CD4-positive, CD25-positive, alpha-beta regulatory T cell (primary cell): ENCODE data around the gene BMP6. TPM values are rescaled to one million over a fixed set of nuclear protein-coding genes. Genes with fewer than 3 reads are reported as not detected.
"Not testable (repeated sequence)": the region's sequence is repeated elsewhere in the genome, so short reads cannot be mapped to it uniquely, and the experiment has no call there.

Source experiments
- ATAC-seq, 2 donors: fragments of 150-1000 bp; cut with Tn5 transposase; one replicate each; pipeline ENCODE4 v1.10.0; 2021; ENCODE audit warnings: low read depth in 2 of 2, moderate number of reproducible peaks in 2 of 2, moderate library complexity in 1 of 2
- DNase-seq, 3 donors: peaks; one replicate each; pipeline versions ENCODE4 v3.0.0 to v3.0.0-alpha.2; 2012 to 2022; ENCODE audit warnings: mixed read lengths in 1 of 3
- H3K27ac ChIP-seq: one replicate; pipeline ENCODE4 v1.7.0; 2013; ENCODE audit warnings: mild to moderate bottlenecking, low read length; ENCODE audit not compliant: insufficient read depth, poor library complexity, severe bottlenecking
- H3K27me3 ChIP-seq: one replicate; pipeline ENCODE4 v1.7.0; 2013; ENCODE audit warnings: low read length; ENCODE audit not compliant: control insufficient read depth, insufficient read depth
- H3K36me3 ChIP-seq: one replicate; pipeline ENCODE4 v1.7.0; 2013; ENCODE audit warnings: mild to moderate bottlenecking, low read length, moderate library complexity; ENCODE audit not compliant: control insufficient read depth, insufficient read depth
- H3K4me1 ChIP-seq: 2 replicates; pipeline ENCODE4 v1.7.0; 2013; ENCODE audit warnings: mild to moderate bottlenecking, low read length; ENCODE audit not compliant: insufficient read depth, control insufficient read depth, poor library complexity, severe bottlenecking
- H3K4me3 ChIP-seq: one replicate; pipeline ENCODE4 v1.7.0; 2013; ENCODE audit warnings: low read depth, mild to moderate bottlenecking, low read length, moderate library complexity
- H3K9me3 ChIP-seq, 2 experiments: 1 replicate in 1 of 2; 2 replicates in 1 of 2; pipeline ENCODE4 v1.7.0; 2013; ENCODE audit warnings: low read length in 2 of 2, mild to moderate bottlenecking in 1 of 2, moderate library complexity in 1 of 2; ENCODE audit not compliant: control insufficient read depth in 2 of 2
- H3K27ac Mint-ChIP-seq, 3 donors: one replicate each; pipeline ENCODE4 v1.8.0; 2020 to 2022; ENCODE audit warnings: mild to moderate bottlenecking in 3 of 3, mixed read lengths in 3 of 3, moderate library complexity in 2 of 3
- H3K27me3 Mint-ChIP-seq: one replicate; pipeline ENCODE4 v1.8.0; 2022; ENCODE audit warnings: mild to moderate bottlenecking, mixed read lengths
- H3K36me3 Mint-ChIP-seq: one replicate; pipeline ENCODE4 v1.8.0; 2020; ENCODE audit warnings: mixed read lengths
- H3K4me1 Mint-ChIP-seq, 4 donors: one replicate each; pipeline ENCODE4 v1.8.0; 2020 to 2022; ENCODE audit warnings: mixed read lengths in 4 of 4, mild to moderate bottlenecking in 1 of 4
- H3K4me3 Mint-ChIP-seq, 4 donors: one replicate each; pipeline ENCODE4 v1.8.0; 2020 to 2022; ENCODE audit warnings: mild to moderate bottlenecking in 4 of 4, mixed read lengths in 4 of 4, moderate library complexity in 3 of 4
- H3K9me3 Mint-ChIP-seq, 7 donors: one replicate each; pipeline ENCODE4 v1.8.0; 2020 to 2022; ENCODE audit warnings: mixed read lengths in 7 of 7, mild to moderate bottlenecking in 3 of 7, moderate library complexity in 2 of 7
- polyA plus RNA-seq, 4 donors: library from polyadenylated mRNA; unstranded; fragments of 300-500 nt; fragmentation: Illumina TruSeq; gene quantifications; one replicate each; pipeline ENCODE4 v1.2.3, GENCODE V29; 2021
- total RNA-seq: library from RNA; stranded (reverse); gene quantifications from one replicate; pipeline ENCODE4 v1.2.3, GENCODE V29; 2022

BMP6 gene
- total and polyA plus RNA-seq, 5 donors from 2014 or later = 1.2 TPM; not detected in 4

DNA sequence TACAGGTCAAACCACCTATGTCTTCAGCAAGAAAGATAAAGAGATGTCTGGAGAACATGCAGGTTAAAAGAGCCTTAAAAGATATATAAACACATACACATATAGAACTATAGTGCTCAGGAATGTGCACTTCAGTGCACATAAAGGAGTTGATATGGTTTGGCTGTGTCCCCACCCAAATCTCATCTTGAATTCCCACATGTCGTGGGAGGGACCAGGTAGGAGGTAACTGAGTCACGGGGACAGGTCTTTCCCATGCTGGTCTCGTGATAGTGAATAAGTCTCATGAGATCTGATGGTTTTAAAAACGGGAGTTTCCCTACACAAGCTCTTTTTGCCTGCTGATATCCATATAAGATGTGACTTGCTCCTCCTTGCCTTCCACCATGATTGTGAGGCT is 166.5 kb downstream of the BMP6 start:
- not testable (repeated sequence) for ATAC-seq, H3K27me3 ChIP-seq, H3K27me3 Mint-ChIP-seq, H3K9me3 ChIP-seq, H3K4me3 ChIP-seq, H3K4me3 Mint-ChIP-seq, DNase-seq, H3K27ac ChIP-seq, H3K27ac Mint-ChIP-seq, H3K9me3 Mint-ChIP-seq, H3K4me1 ChIP-seq, H3K4me1 Mint-ChIP-seq
- peaks cover 60% of the 10 kb centered on the region for H3K36me3 ChIP-seq
- H3K36me3 Mint-ChIP-seq = peaks cover 45% of the 10 kb centered on the region

GRCh38 chr6:7893342-7893741 is 167.4 kb downstream of the BMP6 start:
- H3K27me3 ChIP-seq = no peaks in the 10 kb centered on the region
- ATAC-seq (no peak), DNase-seq (no peak)
- no peaks in the 10 kb centered on the region for H3K27me3 Mint-ChIP-seq
- peaks cover 46% of the 10 kb centered on the region for H3K36me3 Mint-ChIP-seq
- H3K4me3 Mint-ChIP-seq = no peak overlapping the region
- peaks cover 60% of the 10 kb centered on the region for H3K36me3 ChIP-seq
- no peaks in the 10 kb centered on the region for H3K4me1 Mint-ChIP-seq
- H3K27ac ChIP-seq = no peak overlapping the region
- no peak overlapping the region for H3K4me3 ChIP-seq
- H3K9me3 Mint-ChIP-seq = no peaks in the 10 kb centered on the region
- H3K9me3 ChIP-seq = no peaks in the 10 kb centered on the region
- H3K4me1 ChIP-seq = no peaks in the 10 kb centered on the region
- no peak overlapping the region for H3K27ac Mint-ChIP-seq

DNA sequence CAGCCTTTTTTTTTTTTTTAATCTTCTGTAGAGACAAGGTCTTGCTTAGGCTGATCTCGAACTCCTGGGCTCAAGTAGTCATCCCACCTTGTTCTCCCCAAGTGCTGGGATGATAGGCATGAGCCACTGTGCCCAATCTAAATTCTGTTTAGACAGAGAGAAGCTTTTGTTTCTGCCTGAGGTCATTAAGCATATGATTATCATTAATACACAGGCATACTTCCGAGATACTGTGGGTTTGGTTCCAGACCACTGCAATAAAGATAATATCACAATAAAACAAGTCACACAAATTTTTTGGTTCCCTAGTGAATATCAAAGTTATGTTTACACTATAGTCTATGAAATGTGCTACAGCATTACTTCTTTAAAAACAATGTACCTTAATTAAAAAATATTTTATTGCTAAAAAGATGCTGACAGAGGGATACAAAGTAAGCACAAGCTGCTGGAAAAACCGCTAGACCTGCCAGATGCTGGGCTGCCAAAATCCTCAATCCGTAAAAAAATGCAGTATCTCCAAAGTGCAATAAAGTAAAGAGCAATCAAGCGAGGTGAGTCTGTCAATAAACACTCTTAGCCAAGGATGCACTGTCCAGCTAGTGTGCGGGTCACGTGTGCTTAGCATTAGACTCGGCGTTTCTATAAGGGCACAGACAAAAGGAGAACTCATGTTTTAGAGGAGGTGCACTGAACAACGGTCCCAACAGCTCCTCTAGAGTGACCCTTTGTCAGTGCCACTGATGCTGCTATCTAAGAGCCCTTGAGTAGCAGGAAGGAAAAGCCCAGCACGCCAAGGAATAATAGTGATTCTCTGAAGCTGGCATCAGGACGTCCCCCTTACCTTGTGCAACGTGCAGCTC is 168.6 kb downstream of the BMP6 start:
- peaks cover 45% of the 10 kb centered on the region for H3K36me3 Mint-ChIP-seq
- H3K27ac ChIP-seq = no peak overlapping the region
- no peak overlapping the region for H3K4me3 Mint-ChIP-seq
- H3K36me3 ChIP-seq = peaks cover 58% of the 10 kb centered on the region
- peak overlapping the region in 1 of 3 donors; percentile 42 for H3K27ac Mint-ChIP-seq
- H3K4me3 ChIP-seq = no peak overlapping the region
- H3K27me3 ChIP-seq = no peaks in the 10 kb centered on the region
- H3K27me3 Mint-ChIP-seq = no peaks in the 10 kb centered on the region
- no peaks in the 10 kb centered on the region for H3K9me3 Mint-ChIP-seq
- no peaks in the 10 kb centered on the region for H3K9me3 ChIP-seq
- ATAC-seq = no peak
- H3K4me1 Mint-ChIP-seq = no peaks in the 10 kb centered on the region
- DNase-seq = no peak
- no peaks in the 10 kb centered on the region for H3K4me1 ChIP-seq

DNA sequence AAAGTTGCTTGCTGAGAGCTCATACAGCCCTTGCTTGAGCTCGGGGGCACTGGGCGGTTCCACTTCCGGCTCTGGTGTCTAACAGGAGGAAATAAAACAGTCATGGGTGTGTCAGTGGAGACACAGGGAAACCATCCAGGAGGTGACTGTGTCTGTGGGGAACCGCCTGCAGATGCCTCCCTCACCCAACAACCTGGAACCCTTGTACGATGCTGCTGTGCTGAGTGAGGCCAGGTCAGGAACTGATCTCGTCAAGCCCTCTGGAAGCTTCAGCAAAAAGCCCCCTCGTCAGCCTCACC is 169.2 kb downstream of the BMP6 start:
- Histone ChIP-seq H3K9me3 (no peaks in the 10 kb centered on the region), H3K36me3 (peaks cover 56% of the 10 kb centered on the region), H3K4me3 (no peak overlapping the region), H3K4me1 (no peaks in the 10 kb centered on the region), H3K27me3 (no peaks in the 10 kb centered on the region), H3K27ac (no peak overlapping the region)
- DNase-seq (no peak), ATAC-seq (no peak)
- Mint-ChIP-seq H3K4me3 (no peak overlapping the region), H3K27me3 (no peaks in the 10 kb centered on the region), H3K36me3 (peaks cover 44% of the 10 kb centered on the region), H3K9me3 (no peaks in the 10 kb centered on the region), H3K27ac (no peak overlapping the region), H3K4me1 (no peaks in the 10 kb centered on the region)

DNA sequence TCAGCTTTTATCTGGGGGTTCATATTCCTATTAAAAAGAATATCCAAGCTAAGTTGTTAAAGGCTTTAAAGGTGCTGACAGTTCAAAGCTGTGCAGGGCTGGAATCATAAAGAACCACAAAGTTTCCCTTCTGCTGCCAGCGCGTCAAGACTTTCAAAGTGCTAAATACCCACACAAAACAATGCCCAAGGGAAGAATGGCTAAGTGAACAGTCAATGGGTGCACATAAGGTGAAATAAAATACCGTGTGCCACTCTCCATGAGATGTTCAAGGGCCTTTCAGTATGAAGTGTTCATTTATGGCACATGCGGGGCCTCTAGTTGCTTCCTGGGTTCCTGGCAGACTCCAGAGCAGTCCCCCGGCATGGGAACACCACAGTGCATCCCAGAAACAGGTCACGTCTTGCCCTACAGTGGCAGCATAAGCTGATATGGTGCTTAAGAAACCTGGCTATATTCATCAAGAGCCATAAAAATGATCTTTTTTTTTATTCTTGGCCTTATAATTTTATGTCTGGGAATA is 170.6 kb downstream of the BMP6 start:
- H3K9me3 Mint-ChIP-seq = no peaks in the 10 kb centered on the region
- Histone ChIP-seq H3K27me3 (no peaks in the 10 kb centered on the region), H3K4me3 (no peak overlapping the region)

DNA sequence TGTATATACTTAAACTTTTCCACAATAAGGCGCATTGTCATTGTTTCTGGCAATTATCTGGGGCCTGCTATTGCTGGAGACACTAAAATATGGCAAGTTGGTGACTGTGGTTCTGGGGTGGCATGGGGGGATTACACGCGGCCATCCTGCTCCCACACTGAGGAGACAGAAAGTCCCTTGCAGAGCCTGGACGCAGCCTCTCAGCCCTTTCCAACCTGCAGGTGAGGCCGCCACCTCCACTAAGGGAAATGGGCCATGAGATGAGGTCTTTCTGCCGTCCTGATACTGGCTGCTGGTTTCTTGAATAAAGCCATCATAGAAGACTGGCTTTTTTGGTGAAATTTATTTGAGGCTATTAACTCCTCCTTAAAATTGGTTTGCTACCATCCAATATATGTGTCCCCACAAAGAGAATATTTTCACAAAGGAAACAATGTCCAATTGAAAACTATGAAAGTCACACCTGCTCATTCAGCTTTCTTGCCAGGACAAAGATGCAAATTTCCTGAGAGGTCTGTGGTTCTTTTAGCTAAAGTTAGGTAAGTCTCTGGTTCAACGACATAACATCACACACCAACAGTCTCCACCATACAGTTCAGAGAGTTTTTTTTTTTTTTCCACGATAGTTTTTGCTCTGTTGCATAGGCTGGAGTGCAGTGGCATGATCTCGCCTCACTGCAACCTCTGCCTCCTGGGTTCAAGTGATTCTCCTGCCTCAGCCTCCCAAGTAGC is 171.7 kb downstream of the BMP6 start:
- Mint-ChIP-seq H3K36me3 (peaks cover 44% of the 10 kb centered on the region), H3K4me3 (no peak overlapping the region), H3K9me3 (no peaks in the 10 kb centered on the region), H3K27me3 (no peaks in the 10 kb centered on the region), H3K4me1 (no peaks in the 10 kb centered on the region), H3K27ac (no peak overlapping the region)
- H3K4me1 ChIP-seq = no peaks in the 10 kb centered on the region
- DNase-seq = no peak
- H3K36me3 ChIP-seq = peaks cover 65% of the 10 kb centered on the region
- H3K27ac ChIP-seq = no peak overlapping the region
- no peak for ATAC-seq
- no peaks in the 10 kb centered on the region for H3K9me3 ChIP-seq
- H3K27me3 ChIP-seq = no peaks in the 10 kb centered on the region
- H3K4me3 ChIP-seq = no peak overlapping the region

More for the DNA sequence above, 170.6 kb downstream of the BMP6 start:
- Mint-ChIP-seq H3K4me1 (no peaks in the 10 kb centered on the region), H3K4me3 (no peak overlapping the region), H3K27me3 (no peaks in the 10 kb centered on the region), H3K27ac (no peak overlapping the region), H3K36me3 (peaks cover 41% of the 10 kb centered on the region)
- peaks cover 57% of the 10 kb centered on the region for H3K36me3 ChIP-seq
- no peaks in the 10 kb centered on the region for H3K4me1 ChIP-seq
- no peaks in the 10 kb centered on the region for H3K9me3 ChIP-seq
- DNase-seq (no peak), ATAC-seq (no peak)
- H3K27ac ChIP-seq = no peak overlapping the region

DNA sequence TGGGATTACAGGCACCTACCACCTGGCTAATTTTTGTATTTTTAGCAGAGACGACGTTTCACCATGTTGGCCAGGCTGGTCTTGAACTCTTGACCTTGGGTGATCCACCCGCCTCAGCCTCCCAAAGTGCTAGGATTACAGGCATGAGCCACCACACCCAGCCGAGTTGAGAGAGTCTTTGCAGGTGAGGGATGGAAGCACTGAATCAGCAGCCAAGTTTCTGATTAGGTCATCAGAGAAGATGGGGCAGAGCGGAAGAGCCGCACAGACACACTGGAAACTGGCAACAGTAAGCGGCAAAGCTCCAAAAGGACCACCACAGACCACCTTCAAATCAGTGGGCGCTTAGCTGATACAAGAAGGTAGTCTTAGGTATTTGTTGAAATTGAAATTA is 172.3 kb downstream of the BMP6 start:
- peaks cover 68% of the 10 kb centered on the region for H3K36me3 ChIP-seq
- not testable (repeated sequence) for H3K4me1 Mint-ChIP-seq, H3K4me3 Mint-ChIP-seq, H3K27me3 ChIP-seq, H3K9me3 Mint-ChIP-seq, H3K4me3 ChIP-seq, H3K4me1 ChIP-seq, DNase-seq, ATAC-seq, H3K9me3 ChIP-seq, H3K27me3 Mint-ChIP-seq, H3K27ac ChIP-seq, H3K27ac Mint-ChIP-seq
- peaks cover 44% of the 10 kb centered on the region for H3K36me3 Mint-ChIP-seq
